Measurements from ENCODE around the gene GNPDA1. TPM values are rescaled to one million over a fixed set of nuclear protein-coding genes. Genes with fewer than 3 reads are reported as not detected.

Gene GNPDA1
- total and polyA plus RNA-seq, 9 of the 15 experiments (the other 6 are each of a cell fraction or from before 2014, with no cell fraction given), result 14.1 to 145 (median 52.2) TPM

GRCh38 chr5:142012792-142013388 lies at the start of gene GNPDA1 (continued):
- TF ChIP-seq CUX1 (CRISPR knock-in tag; IDR thresholded peaks at IDR 0.05), result no peak
- no peak for TF ChIP-seq PHTF2 (CRISPR knock-in tag; IDR thresholded peaks at IDR 0.05)
- no peak for TF ChIP-seq ZNF121 (CRISPR knock-in tag; conservative IDR thresholded peaks at IDR 0.05)
- no peak for TF ChIP-seq RBM25 (IDR thresholded peaks at IDR 0.05; ENCODE audit: low read depth, low read length, severe bottlenecking)
- no peak for TF ChIP-seq MLX (CRISPR knock-in tag; conservative IDR thresholded peaks at IDR 0.05)
- TF ChIP-seq RFX7 (CRISPR knock-in tag; IDR thresholded peaks at IDR 0.05), result no peak
- TF ChIP-seq CEBPZ (IDR thresholded peaks at IDR 0.05; ENCODE audit: borderline replicate concordance, low read depth, low read length), result no peak
- no peak for TF ChIP-seq ZNF507 (tag; conservative IDR thresholded peaks at IDR 0.05)
- no peak for TF ChIP-seq NR4A1 (CRISPR knock-in tag; IDR thresholded peaks at IDR 0.05)
- 0 out of 2 replicates have a peak, but pooled peaks have one; percentile 40 for TF ChIP-seq NR4A1 (tag; IDR thresholded peaks at IDR 0.05)
- peak; percentile 97 for TF ChIP-seq BHLHE40 (IDR thresholded peaks at IDR 0.05; ENCODE audit: low read length)
